HepG2 (cell line): Measurements from ENCODE around the gene SLC25A18. TPM values are rescaled to one million over a fixed set of nuclear protein-coding genes. Genes with fewer than 3 reads are reported as not detected.

Experiments
- CREM ChIP-seq, 2 experiments: sonication (generic) in 1 of 2; formaldehyde crosslinking in 1 of 2; IDR thresholded peaks; 2 replicates each; pipeline versions ENCODE4 v1.4.0 to v1.6.1; 2016 to 2020; ENCODE audit warnings: antibody characterized with exemption in 1 of 2, mild to moderate bottlenecking in 1 of 2, missing genetic modification reagents in 1 of 2
- ELF1 ChIP-seq: sonication (generic); formaldehyde crosslinking; IDR thresholded peaks from 2 replicates; pipeline ENCODE4 v1.4.0; 2020; ENCODE audit warnings: missing genetic modification reagents
- ISX ChIP-seq: sonication (generic); formaldehyde crosslinking; conservative IDR thresholded peaks from 2 replicates; pipeline ENCODE4 v1.5.0; 2020; ENCODE audit warnings: missing genetic modification reagents
- PLSCR1 ChIP-seq: sonication (generic); formaldehyde crosslinking; IDR thresholded peaks from 2 replicates; pipeline ENCODE4 v1.5.0; 2020; ENCODE audit warnings: missing genetic modification reagents, mild to moderate bottlenecking, borderline replicate concordance
- RERE ChIP-seq: IDR thresholded peaks from 2 replicates; pipeline ENCODE4 v1.6.1; 2016; ENCODE audit warnings: low read depth, missing genetic modification reagents, missing compliant biosample characterization
- SIX1 ChIP-seq: sonication (generic); formaldehyde crosslinking; IDR thresholded peaks from 2 replicates; pipeline ENCODE4 v1.4.0; 2020; ENCODE audit warnings: missing genetic modification reagents, borderline replicate concordance
- THAP8 ChIP-seq: sonication (generic); formaldehyde crosslinking; IDR thresholded peaks from 2 replicates; pipeline ENCODE4 v1.5.1; 2020; ENCODE audit warnings: missing genetic modification reagents, mild to moderate bottlenecking, borderline replicate concordance
- XBP1 ChIP-seq: sonication (generic); formaldehyde crosslinking; IDR thresholded peaks from 2 replicates; pipeline ENCODE4 v1.5.0; 2020; ENCODE audit warnings: missing genetic modification reagents
- ZNF484 ChIP-seq: sonication (generic); formaldehyde crosslinking; IDR thresholded peaks from 2 replicates; pipeline ENCODE4 v1.5.1; 2020; ENCODE audit warnings: mild to moderate bottlenecking, low read depth, missing genetic modification reagents, borderline replicate concordance
- polyA plus RNA-seq, 8 experiments: library from polyadenylated mRNA; depleted of rRNA in 3 of 8; stranded (reverse) in 7 of 8; unstranded in 1 of 8; fragments of >200 nt; fragmentation: Illumina TruSeq in 4 of 8; extraction: Trizol in 4 of 8; gene quantifications; 2 replicates each; pipeline versions ENCODE4 v1.2.1 to v1.2.3, GENCODE V29; 2011 to 2016; ENCODE audit warnings: low read depth in 4 of 8, missing spikeins in 1 of 8, mixed read lengths in 1 of 8; ENCODE audit not compliant: insufficient read depth in 1 of 8
- total RNA-seq, 5 experiments: library from RNA; depleted of rRNA; stranded (reverse); fragments of >200 nt; fragmentation: Illumina TruSeq; extraction: Trizol; gene quantifications; 2 replicates each; pipeline ENCODE4 v1.2.3, GENCODE V29; 2016; ENCODE audit warnings: low read depth in 1 of 5
- TF ChIP-seq, protein P1 (sequence below): sonication (generic); formaldehyde crosslinking; IDR thresholded peaks from 2 replicates; pipeline ENCODE4 v1.4.0; 2020; ENCODE audit warnings: missing genetic modification reagents; ENCODE audit errors: not compliant biosample characterization
- TF ChIP-seq, protein P2 (sequence below): sonication (generic); formaldehyde crosslinking; IDR thresholded peaks from 2 replicates; pipeline ENCODE4 v1.5.0; 2020; ENCODE audit warnings: mild to moderate bottlenecking, missing genetic modification reagents

Gene SLC25A18
- total and polyA plus RNA-seq, 2 of the 13 experiments (the other 11 are each of a cell fraction or from before 2014, with no cell fraction given): 0.28 to 0.75 TPM

GRCh38 chr22:17628406-17629172 lies 65.3 kb downstream of the SLC25A18 start, which contains the start of gene ATP6V1E1 (continued):
- TF ChIP-seq, protein P1, sequence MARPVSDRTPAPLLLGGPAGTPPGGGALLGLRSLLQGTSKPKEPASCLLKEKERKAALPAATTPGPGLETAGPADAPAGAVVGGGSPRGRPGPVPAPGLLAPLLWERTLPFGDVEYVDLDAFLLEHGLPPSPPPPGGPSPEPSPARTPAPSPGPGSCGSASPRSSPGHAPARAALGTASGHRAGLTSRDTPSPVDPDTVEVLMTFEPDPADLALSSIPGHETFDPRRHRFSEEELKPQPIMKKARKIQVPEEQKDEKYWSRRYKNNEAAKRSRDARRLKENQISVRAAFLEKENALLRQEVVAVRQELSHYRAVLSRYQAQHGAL (CRISPR knock-in tag): no peak
- TF ChIP-seq, protein P2, sequence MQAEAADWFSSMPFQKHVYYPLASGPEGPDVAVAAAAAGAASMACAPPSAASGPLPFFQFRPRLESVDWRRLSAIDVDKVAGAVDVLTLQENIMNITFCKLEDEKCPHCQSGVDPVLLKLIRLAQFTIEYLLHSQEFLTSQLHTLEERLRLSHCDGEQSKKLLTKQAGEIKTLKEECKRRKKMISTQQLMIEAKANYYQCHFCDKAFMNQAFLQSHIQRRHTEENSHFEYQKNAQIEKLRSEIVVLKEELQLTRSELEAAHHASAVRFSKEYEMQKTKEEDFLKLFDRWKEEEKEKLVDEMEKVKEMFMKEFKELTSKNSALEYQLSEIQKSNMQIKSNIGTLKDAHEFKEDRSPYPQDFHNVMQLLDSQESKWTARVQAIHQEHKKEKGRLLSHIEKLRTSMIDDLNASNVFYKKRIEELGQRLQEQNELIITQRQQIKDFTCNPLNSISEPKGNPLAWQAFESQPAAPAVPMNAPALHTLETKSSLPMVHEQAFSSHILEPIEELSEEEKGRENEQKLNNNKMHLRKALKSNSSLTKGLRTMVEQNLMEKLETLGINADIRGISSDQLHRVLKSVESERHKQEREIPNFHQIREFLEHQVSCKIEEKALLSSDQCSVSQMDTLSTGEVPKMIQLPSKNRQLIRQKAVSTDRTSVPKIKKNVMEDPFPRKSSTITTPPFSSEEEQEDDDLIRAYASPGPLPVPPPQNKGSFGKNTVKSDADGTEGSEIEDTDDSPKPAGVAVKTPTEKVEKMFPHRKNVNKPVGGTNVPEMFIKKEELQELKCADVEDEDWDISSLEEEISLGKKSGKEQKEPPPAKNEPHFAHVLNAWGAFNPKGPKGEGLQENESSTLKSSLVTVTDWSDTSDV (CRISPR knock-in tag): peak; percentile 21; the same call in 1 of the 2 replicates
- TF ChIP-seq THAP8 (no peak), PLSCR1 (CRISPR knock-in tag) (no peak), ISX (CRISPR knock-in tag) (no peak), ELF1 (CRISPR knock-in tag) (peak; percentile 88), ZNF484 (CRISPR knock-in tag) (no peak), SIX1 (CRISPR knock-in tag) (no peak), CREM (IDR thresholded peaks at IDR 0.05) (peak; percentile 87), CREM (CRISPR knock-in tag; IDR thresholded peaks at IDR 0.05) (0 out of 2 replicates have a peak, but pooled peaks have one; percentile 3), XBP1 (CRISPR knock-in tag) (no peak), RERE (CRISPR knock-in tag) (no peak)
